OCI-LY7 (cell line): ENCODE results near the gene CXCR6.

Experiments
- CTCF ChIP-seq: fragments of 200-600 bp; sonication (generic); conservative IDR thresholded peaks from 2 replicates; pipeline ENCODE4 v1.5.1; 2014; ENCODE audit warnings: mild to moderate bottlenecking, antibody characterized with exemption, low read length, moderate library complexity, mixed read lengths
- EZH2phosphoT487 ChIP-seq: fragments of 200-600 bp; sonication (generic); IDR thresholded peaks from 2 replicates; pipeline ENCODE4 v1.6.1; 2018; ENCODE audit warnings: low read depth, borderline replicate concordance, mild to moderate bottlenecking, mixed run types, antibody characterized with exemption, low read length, moderate library complexity, mixed read lengths

GRCh38 chr3:45939341-45939771 is 3.9 kb upstream of the CXCR6 start:
- TF ChIP-seq EZH2phosphoT487 (no peak), CTCF (no peak)
